HS-5 (cell line): ENCODE measurements around the gene JAG1.

Experiments used
- DNase-seq: peaks from one replicate; pipeline ENCODE4 v3.0.0-alpha.2; 2012; ENCODE audit warnings: low read depth

Gene JAG1

DNA sequence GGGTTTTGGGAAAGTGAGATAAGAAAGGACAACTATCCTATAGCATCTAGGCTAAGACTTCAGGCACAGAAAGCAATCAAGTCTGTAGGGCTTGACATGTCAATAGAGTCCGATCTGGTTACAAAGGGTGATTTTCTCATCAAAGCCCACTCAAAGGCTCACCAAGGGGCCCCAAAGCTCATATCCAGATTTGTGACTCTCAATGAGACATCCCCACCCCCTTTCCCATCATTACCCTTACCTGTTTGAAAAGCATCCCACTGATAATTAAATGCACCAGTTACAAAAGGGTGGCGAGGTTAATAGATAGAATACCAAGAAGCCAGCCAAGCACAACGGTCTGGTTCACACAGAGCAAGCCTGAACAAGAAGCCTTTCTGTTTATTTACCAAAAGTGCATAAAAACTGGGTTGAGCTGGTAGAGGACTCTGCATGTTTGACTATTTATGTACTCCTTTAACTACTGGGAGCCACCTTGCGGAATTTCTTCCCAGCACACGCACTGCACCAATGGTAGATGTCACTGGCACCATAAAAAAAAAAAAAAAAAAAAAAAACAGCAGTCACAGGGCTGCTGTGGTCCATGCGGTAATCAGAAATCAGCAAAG lies 6.1 kb downstream of the JAG1 start:
- no peak for DNase-seq

DNA sequence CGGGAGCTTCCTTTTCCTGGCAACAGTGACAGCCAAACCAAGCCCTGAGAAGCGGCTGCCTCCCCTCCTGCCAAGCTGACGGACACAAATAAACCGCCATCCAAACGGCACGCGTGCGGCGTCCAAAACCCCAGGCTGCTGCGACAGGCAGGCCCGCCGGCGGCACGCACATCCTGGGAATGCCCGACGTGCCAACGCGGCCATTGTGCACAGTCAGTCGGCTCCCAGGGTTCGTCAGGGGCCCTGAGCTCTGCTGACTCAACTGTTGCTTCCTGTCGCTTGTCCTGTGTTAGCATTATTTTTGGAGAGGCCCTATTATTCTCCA lies 6.8 kb downstream of the JAG1 start:
- no peak for DNase-seq

DNA sequence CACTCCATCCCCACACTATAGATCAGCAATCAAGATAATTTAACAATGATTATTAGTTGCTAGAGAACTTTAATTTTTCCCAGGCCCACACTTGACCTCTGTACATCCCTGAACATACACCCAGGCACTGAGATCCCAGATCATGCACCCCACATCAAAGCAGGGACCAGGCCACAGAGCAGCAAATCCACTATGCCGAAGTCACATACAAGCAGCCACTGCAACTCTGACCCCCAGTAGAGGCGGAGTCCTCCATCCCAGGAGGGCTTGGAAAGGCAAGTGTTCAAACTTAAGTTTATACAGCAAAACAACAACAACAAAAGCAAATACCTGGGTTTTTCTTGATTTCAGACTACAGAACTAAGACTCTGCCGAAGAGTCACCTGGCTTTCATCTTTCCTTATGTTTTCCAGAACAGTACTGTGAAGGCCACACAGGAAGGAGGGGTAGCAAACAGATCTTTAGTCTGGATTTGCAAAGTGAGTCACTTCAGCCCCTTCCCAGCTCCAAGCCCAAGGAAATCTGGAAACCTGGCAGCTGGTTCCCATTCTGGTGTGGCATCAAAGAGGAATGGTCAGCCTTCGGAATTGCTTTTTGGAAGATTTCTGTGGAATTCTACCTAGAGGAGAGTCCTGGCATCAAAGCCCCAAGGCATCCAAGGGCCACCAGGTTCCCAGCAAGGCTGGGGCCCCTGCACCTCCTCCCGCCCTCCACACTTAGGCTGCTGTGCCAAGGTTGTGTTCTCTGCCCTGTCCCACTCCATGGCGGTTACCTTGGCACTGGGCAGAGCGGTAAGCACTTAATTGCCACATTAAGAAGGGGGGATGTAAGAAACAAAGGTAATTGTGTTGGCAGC lies 7.3 kb downstream of the JAG1 start:
- no peak for DNase-seq

- no peak for DNase-seq
Measured at GRCh38 chr20:10665791-10666190, 8.0 kb downstream of the JAG1 start.

DNA sequence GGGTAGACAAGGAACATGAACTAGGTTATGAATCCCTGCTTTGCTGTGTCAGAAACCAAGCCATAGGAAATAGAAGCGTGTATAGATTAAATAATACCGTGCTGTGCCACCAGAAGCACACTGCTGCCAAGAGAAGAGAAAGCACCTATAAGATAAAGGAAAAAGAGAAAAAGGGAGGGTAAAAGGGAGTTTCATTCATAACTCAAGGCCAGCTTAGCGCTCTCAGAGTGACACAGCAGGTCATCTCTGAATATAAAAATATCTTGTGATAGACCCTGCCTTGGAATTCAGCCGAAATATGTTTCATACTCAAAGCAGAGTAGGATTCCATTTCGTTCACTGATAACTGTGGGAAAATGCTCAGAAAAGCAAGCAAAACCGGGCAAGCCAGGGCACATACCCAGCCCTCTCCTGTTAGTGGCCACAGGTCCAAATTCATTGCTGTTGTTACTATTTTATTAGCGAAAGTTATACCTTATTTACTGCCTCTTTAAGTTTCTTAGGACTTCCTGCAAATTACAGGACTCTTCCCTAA lies 8.7 kb downstream of the JAG1 start:
- no peak for DNase-seq

DNA sequence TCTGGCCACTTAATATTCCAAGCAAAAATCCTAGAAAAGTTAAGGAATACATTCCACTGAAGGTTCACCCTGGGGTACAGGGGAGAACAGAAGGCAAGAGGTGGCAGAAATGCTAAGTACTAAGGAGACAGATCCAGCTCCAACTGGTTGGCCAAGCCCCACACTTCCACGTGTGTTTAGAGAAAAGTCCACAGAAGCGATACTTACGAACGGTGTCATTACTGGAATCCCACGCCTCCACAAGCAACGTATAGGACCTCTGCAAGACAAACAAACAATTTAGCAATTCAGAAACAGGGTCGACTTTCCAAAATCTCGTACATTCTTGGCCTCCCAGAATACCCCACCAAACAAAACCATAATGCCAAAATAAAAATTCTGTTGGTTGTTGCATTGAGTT lies 10.0 kb downstream of the JAG1 start:
- no peak for DNase-seq

DNA sequence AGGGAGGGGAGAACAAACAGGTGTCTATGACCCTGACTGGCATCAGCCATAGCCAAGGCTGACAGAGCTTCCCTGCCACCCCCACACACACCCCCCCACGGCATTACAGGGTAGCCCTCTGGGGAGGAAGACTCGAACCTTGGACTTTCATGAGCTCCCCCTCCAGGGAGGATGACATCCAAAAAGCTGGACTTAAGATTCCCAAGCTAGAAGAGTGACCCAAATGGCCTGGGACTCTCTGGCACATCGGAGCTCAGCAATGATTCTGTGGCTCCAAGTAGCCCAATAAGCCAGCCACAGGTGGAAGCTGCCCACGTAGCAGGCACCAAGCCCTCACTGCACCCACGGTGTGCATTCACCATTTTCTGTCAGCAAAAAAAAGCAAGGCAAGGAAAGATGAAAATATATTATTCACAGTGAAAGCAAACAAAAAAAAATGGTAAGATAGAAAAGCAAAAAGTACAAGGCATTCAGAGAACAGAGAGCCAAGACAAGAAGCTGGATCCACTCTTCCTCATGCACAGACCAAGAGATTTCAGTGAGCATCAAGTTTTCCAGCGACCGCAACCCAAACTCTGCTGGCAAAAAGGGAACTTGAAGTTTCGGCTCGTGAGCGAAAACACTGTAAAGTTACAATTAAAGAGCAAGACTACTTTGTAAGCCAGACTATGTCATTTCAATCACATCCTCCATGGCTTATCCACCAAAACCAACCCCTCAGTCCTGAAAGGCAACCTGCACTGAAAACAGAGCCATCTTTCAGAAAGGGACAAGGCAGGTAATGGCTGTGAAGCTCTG lies 10.9 kb downstream of the JAG1 start:
- no peak for DNase-seq

DNA sequence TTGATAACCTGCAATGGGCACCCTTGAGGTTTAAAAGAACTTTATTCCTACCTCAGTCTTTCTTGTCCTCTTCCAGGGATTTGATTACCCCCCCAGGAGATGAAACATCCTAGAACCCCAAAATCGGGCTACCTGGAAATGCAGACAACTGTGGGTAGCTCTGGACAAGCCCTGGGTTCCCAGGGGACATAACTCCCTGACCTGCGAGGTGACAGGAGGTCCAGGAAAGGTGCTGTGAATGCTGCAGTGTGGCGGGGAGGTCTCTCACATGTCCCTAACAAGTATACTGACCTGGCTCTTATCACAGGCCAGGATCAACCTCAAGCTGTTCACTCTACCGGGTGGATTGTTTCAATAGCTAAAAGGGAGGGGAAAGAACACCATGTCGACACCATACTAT lies 11.6 kb downstream of the JAG1 start:
- DNase-seq = no peak

DNA sequence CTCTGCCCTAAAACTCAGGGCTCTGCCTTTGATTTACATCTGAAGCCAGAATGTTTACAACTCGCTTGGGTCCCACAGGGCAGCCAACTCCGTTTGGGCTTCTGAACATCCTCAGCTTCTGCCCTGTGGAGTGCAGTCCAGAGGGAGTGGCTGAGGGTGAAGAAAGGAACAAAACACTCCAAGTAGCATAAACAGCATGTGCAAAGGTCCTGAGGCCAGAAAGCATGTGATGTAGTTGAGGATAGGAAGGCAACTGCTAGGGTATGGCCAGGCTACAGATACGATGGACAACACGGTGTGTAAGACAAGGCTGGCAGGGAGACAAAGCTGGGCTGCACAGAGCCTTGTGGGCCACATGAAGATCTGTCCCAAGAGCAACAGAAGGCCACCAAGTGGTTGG lies 12.5 kb downstream of the JAG1 start:
- DNase-seq = no peak

GRCh38 chr20:10660661-10661060 lies 13.1 kb downstream of the JAG1 start:
- no peak for DNase-seq

DNA sequence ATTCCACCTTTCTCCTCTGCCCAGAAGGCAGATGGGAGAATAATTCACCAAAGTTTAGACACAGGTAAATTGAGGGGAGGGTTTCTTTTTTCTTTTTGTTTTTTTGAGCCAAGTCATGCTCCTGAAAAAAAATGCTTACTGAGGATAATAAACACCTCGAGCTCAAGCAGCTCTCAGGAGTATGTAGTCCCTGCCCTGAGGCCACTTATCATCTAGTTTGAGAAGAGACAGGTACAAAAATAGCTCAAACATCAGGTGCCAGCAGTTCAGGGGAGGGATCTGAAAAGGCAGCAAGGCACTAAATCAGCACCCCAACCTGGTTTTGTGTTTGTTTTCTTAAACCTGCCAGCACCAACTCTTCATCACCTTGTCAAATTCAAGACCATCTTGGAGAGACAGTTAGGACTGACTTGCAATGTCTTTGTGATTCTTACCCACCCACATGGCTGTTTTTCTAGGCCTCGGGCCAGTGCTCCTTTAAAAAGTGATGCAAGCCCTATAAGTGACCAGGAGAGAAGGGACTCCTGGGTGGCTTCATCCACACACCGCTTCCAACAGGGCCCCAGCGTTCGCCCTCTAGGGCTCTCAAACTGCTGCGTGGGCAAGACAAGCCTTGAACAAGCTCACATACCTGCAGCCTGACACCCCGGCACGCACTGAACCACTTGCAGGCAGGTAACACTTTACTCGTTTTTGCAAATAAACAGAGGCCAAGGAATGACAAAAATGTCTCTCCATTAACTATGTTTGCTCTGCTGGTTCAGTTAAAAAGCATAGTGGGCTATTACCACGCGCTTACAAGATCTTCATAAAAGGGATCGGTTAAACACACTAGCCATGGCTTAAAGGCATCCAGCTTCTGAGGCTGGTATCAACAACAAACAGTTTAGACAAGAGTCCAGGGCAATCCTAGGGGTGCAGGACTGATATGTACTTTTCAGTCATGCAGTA lies 13.9 kb downstream of the JAG1 start:
- no peak for DNase-seq

GRCh38 chr20:10658876-10659632 lies 14.7 kb downstream of the JAG1 start:
- no peak for DNase-seq

DNA sequence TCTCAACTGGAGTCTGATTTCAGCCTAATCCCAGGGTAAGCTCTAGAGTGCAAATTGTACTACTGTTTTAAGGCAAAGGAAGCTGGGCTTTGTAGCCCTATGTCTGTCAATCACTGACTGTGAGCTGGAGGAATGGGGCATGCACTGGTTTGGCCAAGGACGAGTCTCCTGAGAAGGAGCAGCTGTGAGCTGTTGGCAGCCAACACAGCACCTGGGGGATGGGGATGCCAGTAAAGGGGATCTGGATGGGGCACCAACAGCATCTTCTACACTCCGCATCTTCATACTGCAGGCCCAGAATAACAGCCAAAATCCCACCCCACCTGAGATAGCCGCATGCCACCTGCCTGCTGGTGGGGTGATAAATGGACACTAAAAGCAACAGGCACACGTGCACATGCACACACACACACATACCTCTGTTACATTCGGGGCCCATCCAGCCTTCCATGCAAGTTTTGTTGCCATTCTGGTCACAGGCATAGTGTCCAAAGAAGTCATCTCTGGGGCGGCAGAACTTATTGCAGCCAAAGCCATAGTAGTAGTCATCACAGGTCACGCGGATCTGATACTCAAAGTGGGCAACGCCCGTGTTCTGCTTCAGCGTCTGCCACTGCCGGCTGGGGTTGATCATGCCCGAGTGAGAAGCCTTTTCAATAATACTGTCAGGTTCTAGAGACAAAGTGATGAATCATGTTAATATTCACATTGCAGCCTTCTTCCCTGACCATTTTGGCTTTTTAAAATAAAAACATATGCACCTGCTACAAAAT lies 15.6 kb downstream of the JAG1 start:
- DNase-seq = no peak

- no peak for DNase-seq
Measured at GRCh38 chr20:10657453-10657852, 16.3 kb downstream of the JAG1 start.

DNA sequence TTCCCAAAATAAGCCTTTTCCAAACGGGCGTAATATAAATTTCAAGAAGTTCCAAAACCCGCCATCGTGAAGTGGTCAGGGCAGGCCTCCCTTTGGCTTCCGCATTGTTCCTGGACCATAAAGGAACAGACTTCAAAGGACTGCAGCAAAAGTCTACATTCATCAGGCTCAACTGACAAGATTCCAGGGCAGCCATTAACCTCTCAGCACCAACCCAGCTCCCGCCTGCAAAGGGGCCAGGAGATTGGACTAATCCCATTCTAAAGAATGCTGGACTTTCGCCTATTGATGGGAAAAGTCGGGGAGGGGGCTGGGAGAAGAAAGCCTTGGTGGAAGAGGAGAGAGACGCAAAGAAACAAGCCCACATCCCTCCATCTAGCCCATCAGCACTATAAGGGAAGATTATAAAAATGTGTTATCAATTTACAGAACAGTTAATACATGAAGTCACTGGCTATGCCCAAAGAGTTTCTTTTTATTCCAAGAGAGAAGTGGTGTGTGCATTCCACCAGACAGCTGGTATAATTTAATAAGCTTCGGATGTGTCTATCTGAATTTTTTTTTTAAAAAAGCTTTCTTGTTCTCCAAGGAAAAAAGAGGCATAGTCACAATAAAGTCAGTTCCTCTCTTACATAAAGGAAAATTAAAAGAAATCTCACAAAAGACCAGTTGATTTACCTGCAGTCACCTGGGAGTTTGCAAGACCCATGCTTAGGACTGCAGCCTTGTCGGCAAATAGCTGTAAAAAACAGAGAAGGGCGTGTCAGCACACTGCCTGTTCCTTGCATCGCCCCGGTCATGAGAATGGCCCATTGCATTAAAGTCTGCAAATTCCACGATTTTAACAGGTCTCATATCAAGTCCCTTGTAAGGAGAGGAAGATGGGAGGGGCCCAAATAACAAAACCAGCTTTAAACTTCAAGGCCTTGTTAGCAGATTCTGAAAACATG lies 17.8 kb downstream of the JAG1 start:
- no peak for DNase-seq

DNA sequence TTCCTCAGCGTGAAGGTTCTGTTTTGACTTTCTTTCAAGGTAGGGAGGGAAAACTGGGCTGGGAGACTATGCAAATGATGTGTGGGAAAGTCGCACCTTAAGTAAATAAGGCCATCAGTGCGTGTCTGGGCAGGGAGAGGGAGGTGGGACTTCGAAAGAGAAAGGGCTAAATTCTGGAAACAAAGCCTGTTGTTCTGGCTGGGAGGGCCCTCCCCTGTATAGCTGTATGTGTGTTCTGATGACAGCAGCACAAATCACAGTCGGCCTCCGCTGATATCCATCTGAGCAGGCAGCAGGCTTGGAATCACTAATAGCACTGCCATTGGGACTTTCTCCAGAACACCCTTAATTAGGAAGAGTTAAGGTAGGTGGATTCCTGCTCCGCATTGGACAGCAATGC lies 19.2 kb downstream of the JAG1 start:
- no peak for DNase-seq

DNA sequence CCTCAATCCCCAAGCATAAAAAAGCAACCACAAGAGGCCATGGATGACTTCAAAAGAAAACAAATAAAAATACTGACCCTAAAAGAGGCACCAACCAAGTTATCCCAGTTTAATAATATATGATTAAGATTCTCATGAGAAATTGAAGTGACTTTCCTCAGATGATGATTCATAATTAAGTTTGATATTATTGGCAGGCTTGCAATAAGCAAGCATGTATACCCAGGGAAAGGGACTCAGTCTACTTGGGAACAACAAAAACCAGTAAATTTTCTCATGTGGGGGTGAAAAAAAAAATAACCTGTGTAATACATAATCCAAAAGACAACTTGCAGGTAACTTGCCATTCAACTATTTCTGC lies 19.6 kb downstream of the JAG1 start:
- DNase-seq = no peak

DNA sequence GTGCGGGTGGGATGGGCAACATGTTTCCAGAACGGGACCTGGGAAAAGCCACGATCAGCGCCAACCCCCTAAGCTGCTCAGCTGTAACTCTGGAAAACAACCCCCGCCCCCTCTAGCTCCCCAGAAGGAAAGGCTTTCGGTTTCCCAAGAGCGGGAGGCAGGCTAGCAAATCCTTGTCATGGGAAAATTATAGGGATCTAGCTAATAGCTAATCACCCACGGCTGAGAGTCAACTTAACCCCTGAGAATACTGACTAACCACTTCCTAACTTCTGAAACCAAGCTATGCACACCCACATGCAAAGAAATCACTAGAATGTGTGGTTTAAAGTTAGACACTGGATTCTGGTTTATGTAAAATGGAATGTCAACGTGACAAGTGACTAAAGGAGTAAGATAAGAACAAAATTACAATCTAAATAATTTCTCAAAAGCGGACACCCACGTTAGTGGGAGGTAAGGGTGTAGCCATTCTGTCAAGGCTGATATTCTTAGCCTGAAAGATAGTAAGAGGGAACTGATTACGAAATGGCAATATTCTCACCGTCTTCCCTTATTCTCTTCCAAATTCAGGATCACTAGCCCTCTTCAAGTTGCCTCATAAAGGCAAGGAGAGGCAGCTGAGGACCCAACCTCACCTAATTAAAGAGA lies 20.1 kb downstream of the JAG1 start:
- DNase-seq = no peak
